Kidney epithelial cell (primary cell): Measurements from ENCODE around the gene STX18. TPM values are rescaled to one million over a fixed set of nuclear protein-coding genes. Genes with fewer than 3 reads are reported as not detected.

Experiments used
- DNase-seq: peaks from one replicate; pipeline ENCODE4 v3.0.0-alpha.2; 2010; ENCODE audit warnings: low read depth
- H3K27me3 ChIP-seq: 2 replicates; pipeline ENCODE4 v1.6.0; 2011; ENCODE audit warnings: low read length; ENCODE audit not compliant: control insufficient read depth, insufficient read depth
- H3K36me3 ChIP-seq: 2 replicates; pipeline ENCODE4 v1.5.1; 2011; ENCODE audit warnings: low read length; ENCODE audit not compliant: control insufficient read depth, insufficient read depth
- H3K4me3 ChIP-seq: 2 replicates; pipeline ENCODE4 v1.5.1; 2011; ENCODE audit warnings: low read depth, mild to moderate bottlenecking, control low read depth, low read length
- total RNA-seq: library from RNA; depleted of rRNA; stranded (reverse); fragments of >200 nt; gene quantifications from 2 replicates; pipeline ENCODE4 v1.2.3, GENCODE V29; 2015
- TF ChIP-seq, protein P1 (sequence below): IDR thresholded peaks from 2 replicates; pipeline ENCODE4 v1.5.1; 2011; ENCODE audit warnings: mild to moderate bottlenecking, moderate library complexity, low read length, control low read depth, inconsistent platforms; ENCODE audit not compliant: insufficient read depth, poor library complexity, severe bottlenecking

The STX18 gene
- total RNA-seq, 1 donor from 2014 or later: 39.7 TPM

DNA sequence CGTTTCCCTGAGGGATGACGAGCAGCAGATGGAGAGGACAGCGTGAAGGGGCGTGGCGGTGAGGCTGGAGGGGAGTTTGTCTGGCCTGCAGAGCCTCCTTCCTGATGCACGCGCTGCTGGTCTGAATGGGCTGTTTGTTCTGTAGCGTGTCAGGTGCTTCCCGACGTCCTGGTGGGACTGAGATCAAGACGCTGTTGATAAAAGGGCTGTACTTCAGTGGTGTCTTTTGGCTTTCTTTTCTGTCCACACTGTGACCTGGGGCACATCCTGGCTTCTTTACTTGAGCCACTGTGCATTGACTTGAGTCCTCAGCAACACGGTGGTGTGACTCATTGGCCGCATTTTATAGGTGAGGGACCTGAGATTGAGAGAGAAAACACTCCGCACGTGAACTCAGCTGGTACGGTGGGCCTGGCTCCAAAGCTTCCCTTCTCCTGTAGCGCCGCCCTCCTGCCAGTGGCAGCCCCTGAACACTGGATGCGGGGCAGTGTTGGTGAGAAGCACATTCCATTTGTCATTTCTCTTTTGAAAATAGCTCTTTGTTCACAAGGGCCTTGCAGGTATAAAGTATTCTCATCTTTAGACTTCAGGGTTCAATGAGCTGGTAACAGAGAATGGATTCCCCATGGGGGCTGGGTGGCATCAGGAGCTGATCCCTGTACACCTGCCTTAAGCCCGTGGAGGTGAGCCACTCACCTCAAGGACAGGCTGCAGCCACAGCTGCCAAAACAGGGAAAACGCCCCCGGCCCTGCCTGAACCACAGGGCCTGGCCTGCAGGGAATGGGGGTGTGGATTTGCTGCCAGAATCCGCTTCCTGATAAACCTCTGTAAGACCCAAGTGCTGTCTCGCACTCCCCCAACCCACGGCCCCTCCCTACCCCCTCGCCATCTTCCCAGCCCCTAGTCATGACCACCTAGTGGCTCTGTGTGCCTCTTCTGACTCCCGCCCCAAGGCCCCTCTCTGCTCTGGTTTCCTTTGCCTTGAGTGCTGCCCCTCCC is 125.7 kb downstream of the STX18 start:
- Histone ChIP-seq H3K36me3 (peaks cover 2% of the 10 kb centered on the region), H3K4me3 (no peak overlapping the region), H3K27me3 (no peaks in the 10 kb centered on the region)
- no peak for DNase-seq
- TF ChIP-seq, protein P1, sequence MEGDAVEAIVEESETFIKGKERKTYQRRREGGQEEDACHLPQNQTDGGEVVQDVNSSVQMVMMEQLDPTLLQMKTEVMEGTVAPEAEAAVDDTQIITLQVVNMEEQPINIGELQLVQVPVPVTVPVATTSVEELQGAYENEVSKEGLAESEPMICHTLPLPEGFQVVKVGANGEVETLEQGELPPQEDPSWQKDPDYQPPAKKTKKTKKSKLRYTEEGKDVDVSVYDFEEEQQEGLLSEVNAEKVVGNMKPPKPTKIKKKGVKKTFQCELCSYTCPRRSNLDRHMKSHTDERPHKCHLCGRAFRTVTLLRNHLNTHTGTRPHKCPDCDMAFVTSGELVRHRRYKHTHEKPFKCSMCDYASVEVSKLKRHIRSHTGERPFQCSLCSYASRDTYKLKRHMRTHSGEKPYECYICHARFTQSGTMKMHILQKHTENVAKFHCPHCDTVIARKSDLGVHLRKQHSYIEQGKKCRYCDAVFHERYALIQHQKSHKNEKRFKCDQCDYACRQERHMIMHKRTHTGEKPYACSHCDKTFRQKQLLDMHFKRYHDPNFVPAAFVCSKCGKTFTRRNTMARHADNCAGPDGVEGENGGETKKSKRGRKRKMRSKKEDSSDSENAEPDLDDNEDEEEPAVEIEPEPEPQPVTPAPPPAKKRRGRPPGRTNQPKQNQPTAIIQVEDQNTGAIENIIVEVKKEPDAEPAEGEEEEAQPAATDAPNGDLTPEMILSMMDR: no peak

DNA sequence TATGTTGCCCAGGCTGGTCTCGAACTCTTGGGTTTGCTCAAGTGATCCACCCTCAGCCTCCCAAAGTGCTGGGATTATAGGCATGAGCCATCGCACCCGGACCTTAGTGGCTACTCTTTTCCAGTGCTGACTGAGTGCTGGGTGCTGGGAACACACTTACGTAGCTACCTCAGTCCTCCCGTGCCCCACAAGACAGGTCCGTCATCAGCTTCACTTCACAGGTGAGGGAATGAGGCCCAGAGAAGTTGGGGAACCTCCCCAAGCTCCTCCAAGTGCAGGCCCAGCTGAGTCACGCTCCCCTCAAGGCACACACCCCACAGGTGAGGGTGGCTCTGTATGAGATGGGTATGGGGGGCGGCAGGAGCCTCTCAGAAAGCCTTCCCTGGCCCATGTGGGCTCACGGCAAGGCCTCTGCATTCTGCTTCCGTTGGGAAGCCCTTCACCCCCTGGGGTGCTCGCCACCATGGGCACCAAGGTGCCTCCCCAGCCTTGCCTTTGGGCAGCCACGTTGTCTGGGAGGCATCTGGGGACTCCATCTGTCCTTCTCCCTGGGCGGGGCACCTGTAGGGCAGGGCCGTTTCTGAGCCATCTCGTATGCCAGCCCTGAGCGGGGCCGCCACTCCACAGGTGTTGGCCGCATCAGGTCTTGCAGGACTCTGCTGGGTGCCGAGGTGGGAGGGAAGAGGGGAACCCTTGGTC is 126.6 kb downstream of the STX18 start:
- Histone ChIP-seq H3K4me3 (no peak overlapping the region), H3K27me3 (no peaks in the 10 kb centered on the region), H3K36me3 (peaks cover under 1% of the 10 kb centered on the region)
- DNase-seq: no peak
- TF ChIP-seq, protein P1: no peak

DNA sequence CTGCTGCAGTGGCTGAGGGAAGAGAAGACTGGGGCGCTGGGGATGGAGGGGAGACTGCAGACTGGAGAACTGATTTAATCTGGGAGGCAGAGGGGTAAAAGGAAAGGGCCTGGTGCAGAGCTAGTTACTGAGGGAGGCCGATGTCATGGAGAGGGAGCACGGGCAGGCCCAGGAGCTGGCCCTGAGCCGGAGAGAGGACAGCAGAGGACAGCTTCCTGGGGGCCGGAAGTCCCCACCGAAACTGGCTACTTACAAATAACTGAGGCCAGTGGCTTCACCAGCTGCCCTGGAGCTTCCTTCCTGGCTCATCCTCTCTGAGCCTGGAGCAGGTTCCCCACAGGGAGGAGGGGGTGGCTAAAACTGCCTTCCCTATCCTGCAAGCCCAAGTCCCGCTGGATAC is 128.0 kb downstream of the STX18 start:
- Histone ChIP-seq H3K36me3 (no peaks in the 10 kb centered on the region), H3K4me3 (no peak overlapping the region), H3K27me3 (peaks cover 3% of the 10 kb centered on the region)
- TF ChIP-seq, protein P1: no peak
- no peak for DNase-seq

DNA sequence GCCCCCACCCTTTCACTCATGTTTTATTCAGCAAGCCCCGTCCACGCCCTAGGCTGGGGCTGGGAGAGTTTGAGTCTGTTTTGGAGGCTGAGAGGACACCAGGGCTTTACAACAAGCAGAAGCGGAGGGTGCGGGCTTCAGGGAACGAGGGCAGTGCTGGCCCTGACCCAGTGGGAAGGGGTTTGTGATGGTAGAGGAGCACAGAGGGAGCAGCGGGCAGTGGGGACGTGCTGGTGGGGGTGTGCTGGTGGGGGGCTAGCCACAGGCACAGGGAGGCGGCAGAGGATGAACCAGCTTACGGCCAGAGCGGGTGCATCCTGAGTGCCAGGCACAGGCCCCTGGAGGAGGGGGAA is 128.5 kb downstream of the STX18 start:
- Histone ChIP-seq H3K27me3 (peaks cover 6% of the 10 kb centered on the region), H3K36me3 (no peaks in the 10 kb centered on the region), H3K4me3 (no peak overlapping the region)
- no peak for DNase-seq
- TF ChIP-seq, protein P1: no peak

DNA sequence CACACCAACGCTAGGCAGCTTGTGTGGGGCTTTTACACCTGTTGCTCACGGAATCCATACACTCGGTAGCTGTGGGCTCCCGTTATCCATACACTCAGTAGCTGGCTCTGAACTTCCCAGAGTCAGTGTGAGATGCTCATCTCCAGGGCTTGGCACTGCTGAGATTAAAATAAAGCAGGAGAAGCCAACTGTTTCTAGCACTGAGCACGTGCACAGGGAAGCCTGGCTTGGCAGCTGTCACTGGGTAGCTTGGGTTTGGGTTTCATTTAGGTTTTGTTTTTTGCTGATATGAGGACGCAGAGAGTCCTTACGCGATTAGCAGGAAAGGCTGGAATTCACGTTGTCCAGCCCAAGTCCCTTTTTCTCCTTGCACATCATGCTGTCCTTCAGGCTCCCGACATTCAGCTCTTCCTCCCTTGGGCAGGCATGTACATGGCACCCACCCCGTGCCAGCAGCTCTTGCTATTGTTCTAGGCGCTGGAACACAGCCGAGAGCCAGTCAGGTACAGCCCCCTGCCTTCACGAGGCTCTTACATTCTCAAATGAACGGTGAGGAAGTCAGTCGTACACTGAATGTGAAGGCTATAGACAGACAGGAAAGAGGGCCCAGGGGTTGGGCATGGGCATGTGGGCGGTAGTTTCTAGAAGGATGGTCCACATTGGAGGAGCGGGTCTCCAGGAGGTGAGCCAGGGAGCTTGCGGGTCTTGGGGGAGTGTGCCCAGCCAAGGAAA is 129.0 kb downstream of the STX18 start:
- TF ChIP-seq, protein P1: no peak
- Histone ChIP-seq H3K27me3 (peaks cover 11% of the 10 kb centered on the region), H3K36me3 (no peaks in the 10 kb centered on the region), H3K4me3 (no peak overlapping the region)
- no peak for DNase-seq
